Activated CD8-positive, alpha-beta memory T cell treated with anti-CD3 and anti-CD28 coated beads, Interleukin-2, amount 10 ng/mL, durations not matched to agents 7 days and 5 days (primary cell): ENCODE data around the gene C16orf86. TPM values are rescaled to one million over a fixed set of nuclear protein-coding genes. Genes with fewer than 3 reads are reported as not detected.
"Not testable (repeated sequence)": the region's sequence is repeated elsewhere in the genome, so short reads cannot be mapped to it uniquely, and the experiment has no call there.

ENCODE experiments used
- ATAC-seq: fragments of 150-1000 bp; cut with Tn5 transposase; one replicate; pipeline ENCODE4 v1.10.0; 2021; ENCODE audit warnings: moderate library complexity
- CTCF ChIA-PET: fragments of 350-600 bp; sonication (Branson Sonifier 250); formaldehyde crosslinking; loops from one replicate; lab custom pipeline; 2021; ENCODE audit warnings: antibody characterized with exemption; lab: Charles Lee
- DNase-seq: peaks from one replicate; pipeline ENCODE4 v3.0.0-alpha.2; 2020
- H3K27ac Mint-ChIP-seq: one replicate; pipeline ENCODE4 v1.8.0; 2021; ENCODE audit warnings: mild to moderate bottlenecking, mixed read lengths
- H3K27me3 Mint-ChIP-seq: one replicate; pipeline ENCODE4 v1.8.0; 2021; ENCODE audit warnings: mixed read lengths
- H3K36me3 Mint-ChIP-seq: one replicate; pipeline ENCODE4 v1.8.0; 2021; ENCODE audit warnings: mild to moderate bottlenecking, mixed read lengths
- H3K4me1 Mint-ChIP-seq: one replicate; pipeline ENCODE4 v1.8.0; 2021; ENCODE audit warnings: mixed read lengths
- H3K4me3 Mint-ChIP-seq: one replicate; pipeline ENCODE4 v1.8.0; 2021; ENCODE audit warnings: mild to moderate bottlenecking, moderate library complexity, mixed read lengths
- H3K9me3 Mint-ChIP-seq: one replicate; pipeline ENCODE4 v1.8.0; 2022; ENCODE audit warnings: low read depth, mixed read lengths
- total RNA-seq, 2 experiments: library from RNA; stranded (reverse); gene quantifications; one replicate each; pipeline ENCODE4 v1.2.3, GENCODE V29; 2021

Gene C16orf86
- total RNA-seq, 2 experiments from 2014 or later: 4.1 to 5.1 TPM

- Mint-ChIP-seq H3K27ac (no peak overlapping the region), H3K9me3 (no peaks in the 10 kb centered on the region), H3K27me3 (no peaks in the 10 kb centered on the region), H3K4me3 (no peak overlapping the region), H3K4me1 (no peaks in the 10 kb centered on the region), H3K36me3 (no peaks in the 10 kb centered on the region)
- DNase-seq (no peak), ATAC-seq (no peak)
- CTCF ChIA-PET: interaction anchor here (0.9 to 1.2 kb wide), 3 partner anchors 12 to 158 kb away, joined by 3 to 4 read pairs (median 3); no protein-coding TSS in a partner anchor
Measured at GRCh38 chr16:67674851-67675578, 8.4 kb downstream of the C16orf86 start.

- H3K4me1 Mint-ChIP-seq: no peaks in the 10 kb centered on the region
- no peak overlapping the region for H3K27ac Mint-ChIP-seq
- CTCF ChIA-PET: no interaction called here
- no peaks in the 10 kb centered on the region for H3K27me3 Mint-ChIP-seq
- no peaks in the 10 kb centered on the region for H3K9me3 Mint-ChIP-seq
- no peak for DNase-seq
- ATAC-seq: no peak
- no peaks in the 10 kb centered on the region for H3K36me3 Mint-ChIP-seq
- H3K4me3 Mint-ChIP-seq: no peak overlapping the region
Measured at GRCh38 chr16:67675579-67675935, 8.9 kb downstream of the C16orf86 start.

- H3K9me3 Mint-ChIP-seq: no peaks in the 10 kb centered on the region
- ATAC-seq (no peak), DNase-seq (no peak)
- no peaks in the 10 kb centered on the region for H3K4me1 Mint-ChIP-seq
- no peak overlapping the region for H3K4me3 Mint-ChIP-seq
- CTCF ChIA-PET: interaction anchor here (0.9 kb wide), 1 partner anchor 129 kb away, joined by 3 read pairs; no protein-coding TSS in a partner anchor
- H3K36me3 Mint-ChIP-seq: no peaks in the 10 kb centered on the region
- H3K27me3 Mint-ChIP-seq: no peaks in the 10 kb centered on the region
- no peak overlapping the region for H3K27ac Mint-ChIP-seq
Measured at GRCh38 chr16:67675999-67676398, 9.4 kb downstream of the C16orf86 start.

GRCh38 chr16:67676516-67676915 is 9.9 kb downstream of the C16orf86 start:
- CTCF ChIA-PET: interaction anchor here (0.9 to 1.9 kb wide), 3 partner anchors 11 to 129 kb away, joined by 3 to 4 read pairs (median 3); partner anchors contain the start of gene CARMIL2
- no peaks in the 10 kb centered on the region for H3K4me1 Mint-ChIP-seq
- no peak overlapping the region for H3K27ac Mint-ChIP-seq

GRCh38 chr16:67676939-67677338 is 10.3 kb downstream of the C16orf86 start:
- no peaks in the 10 kb centered on the region for H3K36me3 Mint-ChIP-seq
- H3K4me3 Mint-ChIP-seq: no peak overlapping the region
- DNase-seq: no peak
- CTCF ChIA-PET: interaction anchor here (0.9 to 1.9 kb wide), 4 partner anchors 11 to 140 kb away, joined by 3 to 4 read pairs (median 4); partner anchors contain the start of gene CARMIL2
- no peak for ATAC-seq
- H3K4me1 Mint-ChIP-seq: no peaks in the 10 kb centered on the region
- no peaks in the 10 kb centered on the region for H3K9me3 Mint-ChIP-seq
- no peak overlapping the region for H3K27ac Mint-ChIP-seq
- no peaks in the 10 kb centered on the region for H3K27me3 Mint-ChIP-seq

More at GRCh38 chr16:67676516-67676915, 9.9 kb downstream of the C16orf86 start:
- ATAC-seq: no peak
- Mint-ChIP-seq H3K27me3 (no peaks in the 10 kb centered on the region), H3K4me3 (no peak overlapping the region), H3K9me3 (no peaks in the 10 kb centered on the region), H3K36me3 (no peaks in the 10 kb centered on the region)
- DNase-seq: no peak

GRCh38 chr16:67677712-67678111 is 11.1 kb downstream of the C16orf86 start:
- Mint-ChIP-seq H3K27me3 (no peaks in the 10 kb centered on the region), H3K9me3 (no peaks in the 10 kb centered on the region), H3K4me3 (no peak overlapping the region), H3K4me1 (no peaks in the 10 kb centered on the region), H3K36me3 (no peaks in the 10 kb centered on the region), H3K27ac (no peak overlapping the region)
- DNase-seq (no peak), ATAC-seq (no peak)
- CTCF ChIA-PET: interaction anchor here (1.5 to 1.9 kb wide), 2 partner anchors 10 to 139 kb away, joined by 4 read pairs; no protein-coding TSS in a partner anchor

- peaks cover 2% of the 10 kb centered on the region for H3K36me3 Mint-ChIP-seq
- DNase-seq (no peak), ATAC-seq (no peak)
- H3K4me1 Mint-ChIP-seq: no peaks in the 10 kb centered on the region
- H3K27ac Mint-ChIP-seq: no peak overlapping the region
- CTCF ChIA-PET: interaction anchor here (1.5 to 2.1 kb wide), 3 partner anchors 9 to 138 kb away, joined by 4 read pairs; no protein-coding TSS in a partner anchor
- H3K27me3 Mint-ChIP-seq: no peaks in the 10 kb centered on the region
- H3K9me3 Mint-ChIP-seq: no peaks in the 10 kb centered on the region
- H3K4me3 Mint-ChIP-seq: no peak overlapping the region
Measured at GRCh38 chr16:67678354-67679023, 11.9 kb downstream of the C16orf86 start.

GRCh38 chr16:67679935-67680897 is 13.6 kb downstream of the C16orf86 start:
- Mint-ChIP-seq H3K36me3 (peaks cover 5% of the 10 kb centered on the region), H3K4me1 (no peaks in the 10 kb centered on the region), H3K9me3 (no peaks in the 10 kb centered on the region), H3K4me3 (no peak overlapping the region), H3K27me3 (no peaks in the 10 kb centered on the region), H3K27ac (no peak overlapping the region)
- ATAC-seq: no peak
- no peak for DNase-seq
- CTCF ChIA-PET: interaction anchor here (1.0 to 2.1 kb wide), 4 partner anchors 8 to 137 kb away, joined by 3 to 5 read pairs (median 4); no protein-coding TSS in a partner anchor

- CTCF ChIA-PET: no interaction called here
- DNase-seq (no peak), ATAC-seq (no peak)
- H3K4me3 Mint-ChIP-seq: no peak overlapping the region
- no peaks in the 10 kb centered on the region for H3K4me1 Mint-ChIP-seq
- H3K27me3 Mint-ChIP-seq: no peaks in the 10 kb centered on the region
- no peak overlapping the region for H3K27ac Mint-ChIP-seq
- H3K9me3 Mint-ChIP-seq: no peaks in the 10 kb centered on the region
- H3K36me3 Mint-ChIP-seq: peaks cover 5% of the 10 kb centered on the region
Measured at GRCh38 chr16:67683767-67684166, 17.2 kb downstream of the C16orf86 start.

- Mint-ChIP-seq H3K27me3 (no peaks in the 10 kb centered on the region), H3K9me3 (no peaks in the 10 kb centered on the region), H3K4me1 (no peaks in the 10 kb centered on the region), H3K36me3 (peaks cover 5% of the 10 kb centered on the region), H3K27ac (no peak overlapping the region), H3K4me3 (no peak overlapping the region)
- ATAC-seq: no peak
- CTCF ChIA-PET: no interaction called here
- DNase-seq: no peak
Measured at GRCh38 chr16:67685388-67686112, 18.9 kb downstream of the C16orf86 start.

- H3K27ac Mint-ChIP-seq, H3K9me3 Mint-ChIP-seq, ATAC-seq, H3K36me3 Mint-ChIP-seq, H3K4me3 Mint-ChIP-seq, DNase-seq, H3K4me1 Mint-ChIP-seq, H3K27me3 Mint-ChIP-seq: not testable (repeated sequence)
- CTCF ChIA-PET: interaction anchor here (0.8 to 1.5 kb wide), 2 partner anchors 172 to 374 kb away, joined by 3 read pairs; no protein-coding TSS in a partner anchor
Measured at GRCh38 chr16:67693517-67694285, 27.1 kb downstream of the C16orf86 start.

GRCh38 chr16:67694611-67695010 is 28.0 kb downstream of the C16orf86 start:
- ATAC-seq (no peak), DNase-seq (no peak)
- CTCF ChIA-PET: interaction anchor here (1.0 kb wide), 1 partner anchor 173 kb away, joined by 3 read pairs; no protein-coding TSS in a partner anchor
- no peak overlapping the region for H3K27ac Mint-ChIP-seq
- peaks cover 7% of the 10 kb centered on the region for H3K36me3 Mint-ChIP-seq
- no peaks in the 10 kb centered on the region for H3K9me3 Mint-ChIP-seq
- no peaks in the 10 kb centered on the region for H3K27me3 Mint-ChIP-seq
- no peak overlapping the region for H3K4me3 Mint-ChIP-seq
- H3K4me1 Mint-ChIP-seq: peaks cover 4% of the 10 kb centered on the region
